GM19463 (cell line): ENCODE measurements around the gene DCAF12.
"Not testable (repeated sequence)": the region's sequence is repeated elsewhere in the genome, so short reads cannot be mapped to it uniquely, and the experiment has no call there.

Experiments used
- ATAC-seq: cut with Tn5 transposase; IDR thresholded peaks from one replicate; pipeline ENCODE4 v1.9.1; 2021; ENCODE audit warnings: mild to moderate bottlenecking, moderate library complexity; ENCODE audit not compliant: unreplicated experiment

Gene DCAF12

DNA sequence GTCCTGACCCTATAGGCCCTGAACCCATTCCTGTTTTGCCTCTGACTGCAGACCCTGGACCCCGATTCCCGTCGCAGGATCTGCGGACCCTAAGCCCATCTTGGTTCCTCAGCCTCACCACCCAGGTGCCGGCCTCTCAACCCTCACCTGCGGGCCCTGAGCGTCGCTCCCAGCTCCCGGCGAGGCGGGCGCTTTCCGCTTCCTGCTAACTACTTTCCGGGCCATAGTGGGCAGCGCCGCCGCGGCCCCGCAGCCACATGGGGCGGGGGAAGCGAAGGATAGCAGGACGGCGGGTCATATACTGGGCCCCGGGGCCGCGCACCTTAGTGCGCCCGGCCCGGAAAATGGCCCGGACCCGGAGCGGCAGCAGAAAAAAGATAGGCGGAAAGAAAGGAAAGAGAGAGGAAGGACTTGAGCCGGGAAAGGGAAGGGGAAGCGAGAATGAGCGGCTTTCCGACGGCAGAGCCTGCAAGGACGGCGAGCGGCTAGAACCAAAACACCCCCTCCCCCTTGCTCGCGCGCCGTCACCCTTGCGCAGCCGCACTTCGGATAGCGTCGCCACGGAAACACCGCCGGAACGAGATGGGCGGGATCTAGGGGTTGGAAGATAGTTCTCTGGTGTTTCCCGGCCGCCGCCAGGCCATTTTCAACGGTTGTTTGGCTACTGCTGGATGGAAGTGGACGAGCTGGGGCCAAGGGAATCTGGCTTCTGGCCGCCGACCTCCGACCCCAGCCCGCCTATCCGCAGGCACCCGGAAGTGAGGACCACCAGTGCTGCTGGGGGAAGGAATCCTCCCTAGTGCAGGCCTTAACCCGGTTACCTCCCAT is at the start of gene DCAF12:
DCAF12 (minus strand) TSS at position 492 of the 828 bp plus-strand sequence; CDS start at position 225, 267 bp downstream.
- peak; percentile 75 for ATAC-seq

DNA sequence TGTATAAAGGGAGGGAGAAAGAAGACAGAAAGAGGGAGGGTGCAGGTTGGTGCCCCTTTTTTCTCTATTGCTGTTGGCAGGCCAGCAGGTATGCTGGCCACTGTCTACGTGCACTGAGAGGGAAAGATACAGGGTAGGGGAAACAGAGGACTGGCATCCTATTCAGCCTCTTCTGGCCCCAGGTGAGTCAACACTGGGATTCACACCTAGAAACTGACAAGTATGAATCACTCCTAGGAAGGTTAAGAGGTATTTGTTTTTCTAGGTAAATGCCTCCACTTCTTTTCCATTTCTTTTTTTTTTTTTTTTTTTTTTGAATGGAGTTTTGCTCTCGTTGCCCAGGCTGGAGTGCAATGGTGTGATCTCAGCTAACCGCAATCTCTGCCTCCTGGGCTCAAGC is 49.6 kb upstream of the DCAF12 start:
- ATAC-seq, result no peak

DNA sequence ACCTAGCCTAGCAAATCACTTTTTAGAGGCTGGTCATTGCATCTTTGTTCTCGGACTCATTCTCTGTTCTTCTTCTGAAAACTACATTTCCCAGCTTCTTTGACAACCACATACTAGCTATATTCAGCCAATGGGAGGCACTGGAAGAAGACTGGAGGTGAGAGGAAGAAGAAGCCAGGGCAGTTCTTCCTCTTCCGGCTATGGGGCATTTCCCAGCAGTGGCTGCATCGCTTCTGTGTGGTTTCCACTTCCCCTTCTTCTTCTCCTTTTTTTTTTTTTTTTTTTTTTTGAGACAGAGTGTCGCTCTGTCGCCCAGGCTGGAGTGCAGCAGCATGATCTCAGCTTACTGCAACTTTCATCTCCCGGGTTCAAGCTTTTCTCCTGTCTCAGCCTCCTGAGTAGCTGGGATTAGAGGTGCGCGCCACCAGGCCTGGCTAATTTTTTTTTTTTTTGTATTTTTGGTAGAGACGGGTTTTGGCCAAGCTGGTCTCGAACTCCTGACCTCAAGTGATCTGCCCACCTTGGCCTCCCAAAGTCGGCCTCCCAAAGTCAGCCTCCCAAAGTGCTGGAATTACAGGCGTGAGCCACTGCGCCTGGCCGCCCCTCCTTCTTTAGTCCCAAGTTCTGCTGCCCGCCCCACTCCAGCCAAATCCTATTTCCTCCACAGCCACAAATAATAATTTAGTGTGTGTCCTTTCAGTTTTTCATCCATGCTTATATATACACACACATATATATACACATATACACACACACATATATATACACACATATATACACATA is 45.4 kb upstream of the DCAF12 start:
- ATAC-seq, result no peak

DNA sequence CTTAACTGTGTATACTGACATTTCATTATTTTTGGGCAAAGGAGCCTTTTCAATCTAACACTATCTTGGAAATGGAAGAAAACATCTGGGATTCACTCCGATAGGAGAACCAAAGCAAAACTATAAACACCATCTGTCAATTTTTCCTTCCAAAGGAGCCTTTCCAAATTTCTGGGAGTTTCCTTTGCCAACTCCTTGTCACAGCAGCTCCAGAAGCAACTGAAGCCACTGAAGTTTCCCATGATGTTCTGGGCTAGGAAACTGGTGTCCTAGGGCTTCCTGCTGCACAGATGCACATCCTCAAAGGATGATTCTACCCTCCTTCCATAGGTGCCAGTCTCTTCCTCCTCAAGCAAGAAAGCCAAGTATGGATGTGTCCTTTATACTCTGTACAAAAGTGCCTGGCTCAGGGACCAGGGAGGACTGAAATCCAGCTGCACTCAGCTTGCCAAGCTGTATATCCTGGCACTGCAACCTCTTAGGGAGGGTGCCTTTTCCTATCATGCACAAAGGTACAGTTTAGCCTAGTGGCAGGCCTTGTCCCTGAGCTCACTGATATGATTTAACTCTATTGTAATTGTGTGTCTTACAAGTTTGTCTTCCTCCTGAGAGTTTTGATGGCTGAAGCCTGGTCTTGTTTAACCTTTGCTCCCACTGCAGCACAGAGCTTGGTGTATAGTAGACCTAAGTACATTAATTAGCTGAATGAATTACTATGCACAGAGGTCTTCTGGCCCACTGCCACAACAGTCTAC is 43.9 kb upstream of the DCAF12 start:
- no peak for ATAC-seq

DNA sequence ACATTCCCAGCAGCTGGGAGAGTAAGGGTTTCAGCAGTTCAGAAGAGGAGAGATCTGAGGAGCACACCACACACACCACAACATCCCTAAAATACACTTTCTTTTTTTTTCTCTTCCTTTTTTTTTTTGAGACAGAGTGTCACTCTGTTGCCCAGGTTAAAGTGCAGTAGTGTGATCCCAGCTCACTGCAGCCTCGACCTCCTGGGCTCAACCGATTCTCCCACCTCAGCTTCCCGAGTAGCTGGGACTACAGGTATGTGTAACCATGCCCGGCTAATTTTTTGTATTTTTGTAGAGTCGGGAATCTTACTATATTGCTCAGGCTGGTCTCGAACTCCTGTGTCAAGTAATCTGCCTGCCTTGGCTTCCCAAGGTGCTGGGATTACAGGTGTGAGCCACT is 42.6 kb upstream of the DCAF12 start:
- no peak for ATAC-seq

DNA sequence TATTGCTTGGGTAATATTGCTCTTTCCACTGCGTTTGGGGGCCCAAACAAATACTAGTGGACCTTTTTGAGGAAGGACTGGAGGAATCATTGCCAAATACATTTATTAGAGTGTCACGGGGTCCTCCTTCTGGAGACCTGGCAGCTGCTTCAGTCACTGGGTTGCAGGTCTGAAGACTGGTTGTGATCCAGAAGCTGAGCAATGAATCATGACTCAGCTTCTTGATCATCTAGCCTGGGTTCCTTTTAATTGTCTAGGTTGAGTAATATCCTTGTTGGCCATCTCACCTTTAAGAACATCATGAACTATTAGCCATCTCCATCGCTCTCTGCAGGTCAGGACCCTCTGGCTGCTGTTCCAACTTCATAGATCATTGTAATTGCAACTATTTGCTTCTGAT is 36.9 kb upstream of the DCAF12 start:
- ATAC-seq, result no peak

DNA sequence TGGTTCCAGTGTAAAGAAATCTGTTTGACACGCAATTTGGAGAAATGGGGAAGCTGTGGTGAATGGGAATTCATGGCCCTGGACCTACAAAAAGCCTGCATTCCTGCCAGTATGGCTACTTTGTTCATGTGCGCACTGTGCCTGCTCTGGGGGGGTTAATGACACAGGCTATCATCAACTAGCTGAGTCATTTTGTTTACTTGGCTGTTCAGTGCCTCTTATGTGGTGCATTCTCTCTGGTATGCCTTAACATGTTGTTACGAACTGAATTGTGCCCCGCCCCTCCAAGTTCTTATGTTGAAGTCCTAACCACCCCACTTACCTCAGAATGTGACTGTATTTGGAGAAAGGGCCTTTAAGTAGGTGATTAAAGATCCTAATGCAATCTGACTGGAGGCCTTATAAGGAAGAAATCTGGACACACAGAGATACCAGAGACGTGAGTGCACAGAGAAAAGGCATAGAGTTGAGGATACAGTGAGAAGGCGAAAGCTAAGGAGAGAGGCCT is 31.9 kb upstream of the DCAF12 start:
- no peak for ATAC-seq

DNA sequence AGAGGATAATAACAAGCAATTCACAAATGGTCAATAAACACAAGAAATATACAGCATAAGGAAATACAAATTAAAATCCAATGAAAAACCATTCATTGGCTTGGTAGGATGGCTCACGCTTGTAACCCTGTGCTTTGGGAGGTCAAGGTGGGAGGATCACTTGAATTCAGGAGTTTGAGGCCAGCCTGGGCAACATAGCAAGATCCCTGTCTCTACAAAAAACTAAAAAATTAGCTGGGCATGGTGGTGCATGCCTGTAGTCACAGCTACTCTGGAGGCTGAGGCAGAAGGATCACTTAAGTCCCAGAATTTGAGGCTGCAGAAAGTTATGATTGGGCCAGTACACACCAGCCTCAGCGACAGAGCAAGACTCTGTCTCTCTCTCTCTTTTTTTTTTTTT is 31.4 kb upstream of the DCAF12 start:
- no peak for ATAC-seq

DNA sequence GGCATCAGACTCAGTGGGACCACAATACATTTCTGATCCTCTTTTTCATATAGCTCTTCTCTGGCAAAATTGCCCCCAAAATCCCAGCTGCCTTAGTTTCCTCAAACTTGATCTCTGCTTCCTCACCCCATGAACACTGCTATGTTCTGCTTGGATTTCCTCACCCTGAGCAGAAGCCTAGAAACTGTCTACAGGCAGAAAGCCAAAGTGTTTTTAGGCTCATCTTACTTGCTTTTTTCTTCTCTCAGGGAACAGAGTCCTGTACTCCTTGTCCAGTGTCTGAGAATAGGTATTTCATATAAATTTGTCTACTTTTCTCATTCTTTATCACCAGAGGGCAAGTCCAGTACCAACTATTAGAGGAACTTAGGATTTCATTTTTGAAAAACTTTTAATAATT is 30.8 kb upstream of the DCAF12 start:
- no peak for ATAC-seq

DNA sequence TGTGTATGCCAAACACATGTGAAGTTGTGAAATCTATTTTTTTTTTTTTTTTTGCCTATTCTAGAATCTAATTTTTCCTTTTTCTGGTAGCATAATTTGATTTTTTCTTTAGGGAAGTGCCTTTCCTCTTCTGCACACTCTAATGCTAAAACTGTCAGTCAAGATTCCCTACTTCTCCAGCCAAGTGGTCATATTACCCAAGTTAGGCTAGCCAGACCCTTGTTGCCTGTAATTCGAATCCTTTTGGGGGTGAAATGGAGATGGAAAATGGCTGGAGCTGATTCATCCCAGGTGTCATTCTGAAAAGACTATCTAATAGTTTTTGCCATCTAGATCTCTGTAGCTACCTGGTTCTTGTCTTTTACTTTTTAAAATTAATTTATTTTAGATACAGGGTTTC is 27.6 kb upstream of the DCAF12 start:
- ATAC-seq, result no peak

DNA sequence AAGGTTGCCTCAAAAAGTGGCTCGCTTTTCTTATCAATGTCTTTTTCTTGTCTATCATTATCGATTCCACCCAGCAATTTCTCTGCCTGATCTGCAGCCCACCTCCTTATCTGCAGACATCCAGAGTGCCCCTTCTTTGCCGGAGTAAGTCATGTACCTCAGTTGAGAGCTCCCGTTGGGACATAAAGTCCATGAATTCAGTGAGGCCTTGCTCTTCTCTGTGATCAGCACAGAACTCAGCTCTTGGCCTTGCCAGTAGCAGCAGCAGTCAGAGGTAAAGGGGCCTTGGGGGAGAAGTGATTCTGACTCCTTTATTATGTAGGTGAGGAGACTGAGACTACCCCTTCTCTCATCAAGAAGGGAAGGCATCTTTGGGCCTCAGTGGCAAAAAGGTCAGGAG is 24.9 kb upstream of the DCAF12 start:
- ATAC-seq, result no peak

DNA sequence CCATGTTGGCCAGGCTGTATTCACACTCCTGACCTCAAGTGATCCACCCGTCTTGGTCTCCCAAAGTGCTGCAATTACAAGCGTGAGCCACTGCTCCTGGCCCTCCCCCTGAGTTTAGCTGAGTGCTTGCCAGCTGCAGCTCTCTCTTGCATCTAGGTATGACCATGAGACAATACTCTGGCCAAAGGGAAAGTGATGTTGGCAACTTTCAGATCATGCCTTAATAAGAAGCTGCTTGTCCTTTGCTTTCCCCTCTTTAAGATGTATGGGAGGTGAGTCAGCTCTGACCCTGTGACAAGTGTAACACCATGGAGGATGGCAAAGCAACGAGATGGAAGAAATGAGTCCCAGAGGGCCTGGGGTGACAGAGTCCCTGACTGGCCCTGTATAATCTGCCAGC is 18.7 kb upstream of the DCAF12 start:
- no peak for ATAC-seq

DNA sequence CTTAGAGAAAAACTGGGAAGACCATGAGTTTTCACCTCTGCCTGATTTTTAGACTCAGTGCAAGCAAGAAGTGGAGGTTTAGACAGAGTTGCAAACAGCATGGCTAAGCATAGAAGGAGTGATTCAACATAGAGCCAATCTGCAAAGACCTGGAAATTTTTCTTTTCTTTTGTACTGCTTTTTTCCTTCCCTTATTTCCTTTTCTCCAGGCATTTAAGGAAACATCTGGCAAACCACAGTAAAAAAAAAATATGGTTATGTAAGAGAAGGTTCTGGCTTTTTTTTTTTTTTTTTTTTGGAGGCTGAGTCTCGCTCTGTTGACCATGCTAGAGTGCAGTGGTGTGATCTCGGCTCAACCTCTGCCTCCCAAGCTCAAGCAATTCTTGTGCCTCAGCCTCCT is 16.6 kb upstream of the DCAF12 start:
- ATAC-seq, result no peak

DNA sequence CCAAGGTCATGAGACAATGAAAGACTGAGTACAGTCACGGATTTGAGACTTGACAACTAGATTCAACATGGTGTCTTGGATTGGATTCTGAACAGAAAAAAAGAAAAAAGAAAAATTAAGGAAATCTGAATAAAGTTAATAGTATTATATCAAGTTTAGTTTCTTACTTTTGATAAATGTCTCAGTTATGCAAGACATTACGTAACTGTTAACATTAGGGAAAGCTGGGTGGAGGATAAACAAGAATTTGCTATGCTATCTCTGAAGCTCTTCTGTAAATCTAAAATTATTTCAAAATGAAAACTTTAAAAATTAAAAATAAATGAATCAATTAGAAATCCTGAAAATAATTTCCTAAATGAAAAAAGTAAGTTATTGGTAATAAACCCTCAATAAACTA is 14.4 kb upstream of the DCAF12 start:
- ATAC-seq, result no peak

DNA sequence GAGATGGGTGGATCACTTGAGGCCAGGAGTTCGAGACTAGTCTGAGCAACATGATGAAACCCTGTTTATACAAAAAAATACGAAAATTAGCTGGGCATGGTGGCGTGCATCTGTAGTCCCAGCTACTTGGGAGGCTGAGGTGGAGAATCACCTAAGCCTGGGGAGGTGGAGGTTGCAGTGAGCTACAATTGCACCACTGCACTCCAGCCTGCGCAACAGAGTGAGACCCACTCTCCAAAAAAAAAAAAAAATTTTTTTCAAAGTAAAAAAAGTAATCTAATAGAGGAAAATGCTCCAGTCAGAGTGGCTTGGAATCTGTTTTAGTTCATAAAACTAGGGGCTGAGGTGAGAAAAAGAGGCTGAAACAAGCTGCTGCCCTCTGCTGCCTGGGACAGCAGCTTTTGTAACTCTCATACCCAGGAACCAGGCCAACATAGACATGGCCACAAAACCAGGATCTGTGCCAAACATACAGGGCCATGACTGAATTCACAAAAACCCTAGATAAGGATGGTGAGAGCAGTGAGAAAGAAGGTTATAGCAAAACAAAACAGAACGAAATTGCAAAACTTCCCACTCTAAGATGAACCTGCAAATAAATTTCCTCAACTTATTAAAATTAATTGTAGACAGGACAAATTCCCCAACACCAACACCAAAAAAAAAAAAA is 13.1 kb upstream of the DCAF12 start:
- ATAC-seq, result no peak

DNA sequence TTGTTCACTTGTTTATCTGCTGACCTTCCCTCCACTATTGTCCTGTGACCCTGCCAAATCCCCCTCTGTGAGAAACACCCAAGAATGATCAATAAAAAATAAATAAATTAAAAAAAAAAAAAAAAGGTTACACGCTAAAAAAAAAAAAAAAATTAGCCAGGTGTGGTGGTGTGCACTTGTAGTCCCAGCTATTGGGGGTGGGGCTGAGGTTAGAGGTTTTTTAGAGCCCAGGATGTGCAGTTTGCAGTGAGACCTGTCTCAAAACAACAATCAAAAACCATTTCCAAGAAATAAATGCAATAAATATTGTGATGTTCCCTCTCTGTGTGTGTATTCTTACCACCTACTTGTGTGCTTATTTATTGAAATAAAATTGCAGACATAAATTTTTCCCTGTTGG is 12.1 kb upstream of the DCAF12 start:
- ATAC-seq, result not testable (repeated sequence)

DNA sequence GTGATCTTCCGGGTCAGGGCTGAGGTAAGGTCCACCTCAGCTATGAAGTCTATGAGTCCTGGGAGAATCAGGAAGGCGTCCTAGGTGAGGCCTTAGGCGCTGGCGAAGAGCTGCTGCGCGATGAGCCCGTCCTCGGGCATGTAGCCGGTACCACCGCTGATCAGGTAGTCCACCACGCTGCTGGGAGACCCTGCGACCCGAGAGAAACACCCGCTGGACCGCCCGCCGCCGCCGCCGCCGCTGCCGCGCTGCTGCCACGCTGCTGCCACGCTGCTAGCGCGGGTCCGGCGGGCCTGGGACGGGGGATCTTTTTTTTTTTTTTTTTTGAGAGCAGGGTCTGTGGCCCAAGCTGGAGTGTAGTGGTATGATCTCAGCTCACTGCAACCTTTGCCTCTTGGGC is 8.0 kb upstream of the DCAF12 start:
- no peak for ATAC-seq

DNA sequence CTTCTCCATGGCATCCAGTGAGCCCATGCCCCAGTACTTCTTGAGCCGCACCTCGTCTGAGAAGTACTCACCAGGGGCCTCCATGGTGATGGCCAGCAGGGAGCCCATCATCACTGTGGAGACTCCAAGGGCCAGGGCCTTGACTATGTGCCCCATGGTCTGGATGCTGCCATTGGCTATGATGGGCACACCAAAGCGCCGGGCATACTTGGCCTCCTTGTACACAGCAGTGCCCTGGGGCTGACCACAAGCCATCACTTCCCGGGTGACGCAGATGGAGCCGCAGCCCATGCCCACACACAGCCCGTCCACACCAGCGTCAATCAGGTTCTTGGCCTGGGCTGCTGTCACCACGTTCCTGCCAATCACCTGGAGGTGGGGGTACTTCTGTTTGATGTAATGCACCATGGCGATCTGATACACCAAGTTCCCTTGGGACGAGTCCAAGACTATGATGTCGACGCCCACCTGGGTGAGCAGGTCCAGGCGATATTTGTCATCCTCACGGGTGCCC is 7.0 kb upstream of the DCAF12 start:
- ATAC-seq, result no peak

DNA sequence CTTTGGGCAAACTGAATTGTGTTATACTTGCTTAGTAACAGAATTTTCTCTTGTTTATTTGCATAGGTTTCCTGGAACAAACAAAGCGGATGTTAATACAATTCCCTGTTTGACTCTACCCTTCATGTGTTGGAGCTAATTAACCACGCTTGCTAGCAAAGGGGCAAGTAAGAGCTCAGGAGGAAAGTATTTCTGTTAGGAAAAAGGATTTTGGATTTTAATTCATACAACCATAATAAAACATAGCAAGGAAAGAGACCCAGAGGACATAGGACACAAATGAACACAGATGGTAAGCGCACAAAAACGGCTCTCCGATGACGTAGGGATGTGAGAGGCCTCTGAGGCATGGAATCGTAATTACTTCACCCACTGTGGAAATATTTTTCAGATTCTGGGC is 5.1 kb upstream of the DCAF12 start:
- ATAC-seq, result no peak
